ENCODE measurements around the gene DSCAML1. TPM values are rescaled to one million over a fixed set of nuclear protein-coding genes. Genes with fewer than 3 reads are reported as not detected.
A peak's percentile ranks its signal among the peaks of the same experiment; 100 is the strongest.

DSCAML1 gene
- total RNA-seq, 1 experiment from 2014 or later = not detected

DNA sequence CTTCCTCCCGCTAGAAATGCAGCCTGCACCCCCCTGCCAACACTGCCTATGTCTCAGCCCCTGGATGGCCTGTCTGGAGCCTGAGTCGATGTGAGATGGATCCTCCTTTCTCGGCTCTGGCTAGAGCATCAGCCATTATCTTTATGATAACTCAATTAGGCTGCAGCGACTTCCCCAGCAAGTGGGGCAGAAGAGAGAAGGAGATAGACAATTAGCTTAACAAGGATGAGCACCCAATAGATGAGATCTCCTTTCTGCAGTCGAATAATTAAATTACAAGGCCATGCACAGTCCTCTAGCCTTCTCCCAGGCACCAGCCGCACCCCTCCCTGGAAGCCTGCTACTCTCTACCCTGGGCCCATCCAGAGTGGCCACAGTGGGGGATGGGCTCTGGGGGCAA, 290.0 kb downstream of the DSCAML1 start:
- in situ Hi-C loops (cut with HindIII; ENCODE audit: low pct_unique_long_range_greater_than_20kb, low sequenced_read_pairs) = no loop called here
- no peak for DNase-seq (ENCODE audit: low read depth, low spot score)

GRCh38 chr11:117505285-117505970, 291.6 kb downstream of the DSCAML1 start:
- in situ Hi-C loops (cut with HindIII; ENCODE audit: low pct_unique_long_range_greater_than_20kb, low sequenced_read_pairs) = no loop called here
- DNase-seq (ENCODE audit: low read depth, low spot score) = no peak

DNA sequence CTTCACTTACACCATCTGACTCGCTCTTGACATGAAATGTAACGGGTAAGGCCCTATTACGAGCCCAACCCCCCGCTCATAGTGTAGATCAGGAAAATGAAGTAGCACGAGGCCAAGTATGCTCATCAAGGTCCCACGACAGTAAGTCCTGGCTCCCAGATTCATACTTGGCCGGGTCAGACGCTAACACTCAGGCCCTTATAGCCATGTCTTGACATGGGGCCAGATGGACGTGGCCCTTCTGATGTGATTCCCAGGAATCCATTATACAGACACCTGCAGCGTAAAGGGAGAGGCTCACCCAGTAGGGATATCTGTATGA, 294.3 kb downstream of the DSCAML1 start:
- no peak for DNase-seq (ENCODE audit: low read depth, low spot score)
- in situ Hi-C loops (cut with HindIII; ENCODE audit: low pct_unique_long_range_greater_than_20kb, low sequenced_read_pairs) = no loop called here

- DNase-seq (ENCODE audit: low read depth, low spot score) = no peak
- in situ Hi-C loops (cut with HindIII; ENCODE audit: low pct_unique_long_range_greater_than_20kb, low sequenced_read_pairs) = no loop called here
Measured at GRCh38 chr11:117502015-117502778, 294.8 kb downstream of the DSCAML1 start.

GRCh38 chr11:117501237-117501898, 295.6 kb downstream of the DSCAML1 start:
- DNase-seq (ENCODE audit: low read depth, low spot score) = no peak

DNA sequence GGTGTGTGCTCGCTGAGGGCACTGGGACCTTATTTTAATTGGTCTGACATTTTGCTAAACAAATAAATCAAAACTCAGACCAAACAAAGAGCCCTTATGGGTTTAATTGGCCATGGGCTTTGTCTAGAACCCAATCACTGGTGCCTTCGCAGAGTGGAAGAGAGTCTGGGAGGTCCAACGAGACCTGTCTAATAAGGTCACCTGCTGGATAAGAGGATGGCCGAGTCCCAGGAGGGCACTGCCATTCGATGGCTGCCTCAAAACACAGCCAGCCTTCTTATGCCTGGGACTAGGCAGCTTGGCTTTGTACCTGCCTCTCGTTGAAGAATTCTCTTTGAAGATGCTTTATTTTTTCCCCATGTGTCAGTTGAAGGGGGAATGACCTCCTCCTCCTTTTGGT, 298.2 kb downstream of the DSCAML1 start:
- in situ Hi-C loops (cut with HindIII; ENCODE audit: low pct_unique_long_range_greater_than_20kb, low sequenced_read_pairs) = no loop called here
- no peak for DNase-seq (ENCODE audit: low read depth, low spot score)

More at GRCh38 chr11:117501237-117501898, 295.6 kb downstream of the DSCAML1 start:
- in situ Hi-C loops (cut with HindIII; ENCODE audit: low pct_unique_long_range_greater_than_20kb, low sequenced_read_pairs) = no loop called here

GRCh38 chr11:117497206-117497951, 299.6 kb downstream of the DSCAML1 start:
- DNase-seq (ENCODE audit: low read depth, low spot score) = no peak
- in situ Hi-C loops (cut with HindIII; ENCODE audit: low pct_unique_long_range_greater_than_20kb, low sequenced_read_pairs) = no loop called here

- no peak for DNase-seq (ENCODE audit: low read depth, low spot score)
- in situ Hi-C loops (cut with HindIII; ENCODE audit: low pct_unique_long_range_greater_than_20kb, low sequenced_read_pairs) = no loop called here
Measured at GRCh38 chr11:117495357-117495756, 301.7 kb downstream of the DSCAML1 start.

GRCh38 chr11:117492578-117493251, 304.3 kb downstream of the DSCAML1 start:
- no peak for DNase-seq (ENCODE audit: low read depth, low spot score)
- in situ Hi-C loops (cut with HindIII; ENCODE audit: low pct_unique_long_range_greater_than_20kb, low sequenced_read_pairs) = no loop called here

DNA sequence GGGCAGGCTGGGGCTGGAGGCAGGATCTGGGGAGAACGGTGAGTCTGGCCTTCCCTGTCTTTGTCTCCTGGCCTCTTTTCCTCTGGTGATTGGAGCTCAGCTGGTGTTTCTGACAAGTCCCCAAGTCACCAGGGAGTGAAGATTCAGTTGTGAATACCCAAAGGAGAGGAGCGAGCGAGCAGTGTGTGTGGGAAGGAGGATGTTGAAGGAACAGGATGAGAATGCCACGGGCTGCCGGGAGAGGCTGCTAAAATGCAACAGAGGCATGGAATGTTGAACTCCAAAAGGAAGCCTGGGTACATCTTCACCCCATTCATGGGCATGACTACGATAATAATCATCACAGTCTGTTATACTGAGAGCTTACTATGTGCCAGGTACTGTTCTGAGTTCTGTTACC, 306.1 kb downstream of the DSCAML1 start:
- DNase-seq (ENCODE audit: low read depth, low spot score) = no peak
- in situ Hi-C loops (cut with HindIII; ENCODE audit: low pct_unique_long_range_greater_than_20kb, low sequenced_read_pairs) = no loop called here

- in situ Hi-C loops (cut with HindIII; ENCODE audit: low pct_unique_long_range_greater_than_20kb, low sequenced_read_pairs) = no loop called here
- no peak for DNase-seq (ENCODE audit: low read depth, low spot score)
Measured at GRCh38 chr11:117489999-117490679, 306.9 kb downstream of the DSCAML1 start.

- in situ Hi-C loops (cut with HindIII; ENCODE audit: low pct_unique_long_range_greater_than_20kb, low sequenced_read_pairs) = no loop called here
- no peak for DNase-seq (ENCODE audit: low read depth, low spot score)
Measured at GRCh38 chr11:117488996-117489952, 307.7 kb downstream of the DSCAML1 start.

DNA sequence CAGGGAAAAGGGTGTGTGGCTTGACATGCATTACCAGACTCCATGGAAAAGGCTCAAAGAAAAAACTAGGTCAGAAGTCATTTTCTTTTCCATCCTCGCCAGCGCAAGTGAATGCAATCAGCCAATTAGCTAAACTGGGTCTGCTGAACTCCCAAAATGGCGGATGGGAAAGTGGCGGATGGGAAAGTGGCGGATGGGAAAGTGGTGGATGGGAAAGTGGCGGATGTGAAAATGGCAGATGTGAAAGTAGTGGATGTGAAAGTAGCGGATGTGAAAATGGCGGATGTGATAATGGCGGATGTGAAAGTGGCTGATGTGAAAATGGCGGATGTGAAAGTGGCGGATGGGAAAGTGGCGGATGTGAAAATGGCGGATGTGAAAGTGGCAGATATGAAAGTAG, 311.0 kb downstream of the DSCAML1 start:
- DNase-seq (ENCODE audit: low read depth, low spot score) = no peak
- in situ Hi-C loops (cut with HindIII; ENCODE audit: low pct_unique_long_range_greater_than_20kb, low sequenced_read_pairs) = no loop called here

GRCh38 chr11:117484156-117484555, 312.9 kb downstream of the DSCAML1 start:
- no peak for DNase-seq (ENCODE audit: low read depth, low spot score)
- in situ Hi-C loops (cut with HindIII; ENCODE audit: low pct_unique_long_range_greater_than_20kb, low sequenced_read_pairs) = no loop called here

GRCh38 chr11:117483372-117483771, 313.6 kb downstream of the DSCAML1 start:
- in situ Hi-C loops (cut with HindIII; ENCODE audit: low pct_unique_long_range_greater_than_20kb, low sequenced_read_pairs) = no loop called here

GRCh38 chr11:117482881-117483280, 314.1 kb downstream of the DSCAML1 start:
- DNase-seq (ENCODE audit: low read depth, low spot score) = no peak
- in situ Hi-C loops (cut with HindIII; ENCODE audit: low pct_unique_long_range_greater_than_20kb, low sequenced_read_pairs) = no loop called here

More at GRCh38 chr11:117483372-117483771, 313.6 kb downstream of the DSCAML1 start:
- DNase-seq (ENCODE audit: low read depth, low spot score) = peak; percentile 0
